Measurements from ENCODE around the gene OR14K1. TPM values are rescaled to one million over a fixed set of nuclear protein-coding genes. Genes with fewer than 3 reads are reported as not detected.

OR14K1 gene
- total and polyA plus RNA-seq, 10 of the 15 experiments (the other 5 are each of a cell fraction or from before 2014, with no cell fraction given), result not detected

DNA sequence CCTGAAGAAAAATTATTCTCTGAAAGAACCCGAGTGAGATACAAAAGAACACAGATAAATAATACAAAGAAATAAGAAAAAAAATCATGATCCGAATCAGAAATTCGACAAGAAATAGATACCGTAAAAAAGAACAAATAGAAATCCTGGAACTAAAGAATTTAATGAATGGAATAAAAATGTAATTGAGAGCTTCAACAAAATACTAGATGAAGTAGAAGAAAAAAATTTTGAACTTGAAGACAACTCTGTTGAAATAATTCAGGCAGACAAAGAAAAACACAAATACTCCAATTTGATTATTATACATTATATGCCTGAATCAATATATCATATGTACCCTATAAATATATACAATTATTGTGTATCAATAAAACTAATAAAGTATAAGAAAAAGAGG is 17.2 kb upstream of the OR14K1 start (continued):
- TF ChIP-seq, protein P1, sequence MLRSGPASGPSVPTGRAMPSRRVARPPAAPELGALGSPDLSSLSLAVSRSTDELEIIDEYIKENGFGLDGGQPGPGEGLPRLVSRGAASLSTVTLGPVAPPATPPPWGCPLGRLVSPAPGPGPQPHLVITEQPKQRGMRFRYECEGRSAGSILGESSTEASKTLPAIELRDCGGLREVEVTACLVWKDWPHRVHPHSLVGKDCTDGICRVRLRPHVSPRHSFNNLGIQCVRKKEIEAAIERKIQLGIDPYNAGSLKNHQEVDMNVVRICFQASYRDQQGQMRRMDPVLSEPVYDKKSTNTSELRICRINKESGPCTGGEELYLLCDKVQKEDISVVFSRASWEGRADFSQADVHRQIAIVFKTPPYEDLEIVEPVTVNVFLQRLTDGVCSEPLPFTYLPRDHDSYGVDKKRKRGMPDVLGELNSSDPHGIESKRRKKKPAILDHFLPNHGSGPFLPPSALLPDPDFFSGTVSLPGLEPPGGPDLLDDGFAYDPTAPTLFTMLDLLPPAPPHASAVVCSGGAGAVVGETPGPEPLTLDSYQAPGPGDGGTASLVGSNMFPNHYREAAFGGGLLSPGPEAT (IDR thresholded peaks at IDR 0.05; ENCODE audit: low read depth), result no peak
- TF ChIP-seq, protein P2, sequence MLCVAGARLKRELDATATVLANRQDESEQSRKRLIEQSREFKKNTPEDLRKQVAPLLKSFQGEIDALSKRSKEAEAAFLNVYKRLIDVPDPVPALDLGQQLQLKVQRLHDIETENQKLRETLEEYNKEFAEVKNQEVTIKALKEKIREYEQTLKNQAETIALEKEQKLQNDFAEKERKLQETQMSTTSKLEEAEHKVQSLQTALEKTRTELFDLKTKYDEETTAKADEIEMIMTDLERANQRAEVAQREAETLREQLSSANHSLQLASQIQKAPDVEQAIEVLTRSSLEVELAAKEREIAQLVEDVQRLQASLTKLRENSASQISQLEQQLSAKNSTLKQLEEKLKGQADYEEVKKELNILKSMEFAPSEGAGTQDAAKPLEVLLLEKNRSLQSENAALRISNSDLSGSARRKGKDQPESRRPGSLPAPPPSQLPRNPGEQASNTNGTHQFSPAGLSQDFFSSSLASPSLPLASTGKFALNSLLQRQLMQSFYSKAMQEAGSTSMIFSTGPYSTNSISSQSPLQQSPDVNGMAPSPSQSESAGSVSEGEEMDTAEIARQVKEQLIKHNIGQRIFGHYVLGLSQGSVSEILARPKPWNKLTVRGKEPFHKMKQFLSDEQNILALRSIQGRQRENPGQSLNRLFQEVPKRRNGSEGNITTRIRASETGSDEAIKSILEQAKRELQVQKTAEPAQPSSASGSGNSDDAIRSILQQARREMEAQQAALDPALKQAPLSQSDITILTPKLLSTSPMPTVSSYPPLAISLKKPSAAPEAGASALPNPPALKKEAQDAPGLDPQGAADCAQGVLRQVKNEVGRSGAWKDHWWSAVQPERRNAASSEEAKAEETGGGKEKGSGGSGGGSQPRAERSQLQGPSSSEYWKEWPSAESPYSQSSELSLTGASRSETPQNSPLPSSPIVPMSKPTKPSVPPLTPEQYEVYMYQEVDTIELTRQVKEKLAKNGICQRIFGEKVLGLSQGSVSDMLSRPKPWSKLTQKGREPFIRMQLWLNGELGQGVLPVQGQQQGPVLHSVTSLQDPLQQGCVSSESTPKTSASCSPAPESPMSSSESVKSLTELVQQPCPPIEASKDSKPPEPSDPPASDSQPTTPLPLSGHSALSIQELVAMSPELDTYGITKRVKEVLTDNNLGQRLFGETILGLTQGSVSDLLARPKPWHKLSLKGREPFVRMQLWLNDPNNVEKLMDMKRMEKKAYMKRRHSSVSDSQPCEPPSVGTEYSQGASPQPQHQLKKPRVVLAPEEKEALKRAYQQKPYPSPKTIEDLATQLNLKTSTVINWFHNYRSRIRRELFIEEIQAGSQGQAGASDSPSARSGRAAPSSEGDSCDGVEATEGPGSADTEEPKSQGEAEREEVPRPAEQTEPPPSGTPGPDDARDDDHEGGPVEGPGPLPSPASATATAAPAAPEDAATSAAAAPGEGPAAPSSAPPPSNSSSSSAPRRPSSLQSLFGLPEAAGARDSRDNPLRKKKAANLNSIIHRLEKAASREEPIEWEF (IDR thresholded peaks at IDR 0.05; ENCODE audit: insufficient replicate concordance, low read depth, low read length), result no peak
- TF ChIP-seq EP300 (IDR thresholded peaks at IDR 0.05; ENCODE audit: borderline replicate concordance in 1 of 2, control insufficient read depth in 1 of 2, low read depth in 2 of 2, low read length in 2 of 2) (no peak), RBBP5 (conservative IDR thresholded peaks at IDR 0.05) (no peak), NR2F1 (conservative IDR thresholded peaks at IDR 0.05) (no peak), PML (IDR thresholded peaks at IDR 0.05; ENCODE audit: low read length) (no peak), MXI1 (IDR thresholded peaks at IDR 0.05; ENCODE audit: low read depth, low read length) (no peak), CBX5 (IDR thresholded peaks at IDR 0.05; ENCODE audit: low read depth) (no peak), FOXM1 (IDR thresholded peaks at IDR 0.05; ENCODE audit: low read depth, low read length) (no peak), SKIL (IDR thresholded peaks at IDR 0.05; ENCODE audit: low read depth, poor library complexity, severe bottlenecking) (no peak), BRCA1 (IDR thresholded peaks at IDR 0.05; ENCODE audit: low read depth, low read length) (no peak), TCF3 (IDR thresholded peaks at IDR 0.05; ENCODE audit: borderline replicate concordance, insufficient read depth, low read depth, low read length) (no peak)

All from GM12878 (cell line).